ENCODE measurements around the gene RAB36.

DNA sequence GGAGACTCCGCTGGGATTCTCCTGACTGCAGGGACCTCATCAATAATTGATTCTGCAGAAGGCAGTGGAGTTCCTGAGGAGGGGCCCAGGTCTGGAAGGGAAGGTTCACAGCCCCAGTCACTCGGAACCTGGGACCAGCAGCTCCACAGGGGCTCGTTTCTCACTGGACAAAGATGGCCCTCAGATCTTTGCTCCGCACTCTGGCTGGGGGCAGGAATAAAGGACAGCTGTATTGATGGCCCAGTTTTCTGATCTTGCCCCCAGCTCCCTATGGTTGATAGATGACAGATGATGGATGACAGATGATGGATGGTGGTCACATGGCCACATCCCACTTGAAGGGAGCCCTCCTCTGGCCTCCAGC, 23.7 kb downstream of the RAB36 start:
- TF ChIP-seq CTCF (IDR thresholded peaks at IDR 0.05) (no peak), POLR2AphosphoS5 (IDR thresholded peaks at IDR 0.05; ENCODE audit: low read depth, low read length) (no peak), SIN3A (IDR thresholded peaks at IDR 0.05; ENCODE audit: borderline replicate concordance, insufficient read depth, low read depth, low read length) (no peak), REST (IDR thresholded peaks at IDR 0.05; ENCODE audit: insufficient read depth in 1 of 2, low read depth in 2 of 2, low read length in 1 of 2) (no peak)

All from Panc1 (cell line).